GM21423 (cell line): ENCODE data around the gene RPL13A.
A peak's percentile ranks its signal among the peaks of the same experiment; 100 is the strongest.

Experiments used
- ATAC-seq: cut with Tn5 transposase; IDR thresholded peaks from one replicate; pipeline ENCODE4 v1.9.1; 2021; ENCODE audit warnings: mild to moderate bottlenecking, moderate library complexity; ENCODE audit not compliant: unreplicated experiment

The RPL13A gene

DNA sequence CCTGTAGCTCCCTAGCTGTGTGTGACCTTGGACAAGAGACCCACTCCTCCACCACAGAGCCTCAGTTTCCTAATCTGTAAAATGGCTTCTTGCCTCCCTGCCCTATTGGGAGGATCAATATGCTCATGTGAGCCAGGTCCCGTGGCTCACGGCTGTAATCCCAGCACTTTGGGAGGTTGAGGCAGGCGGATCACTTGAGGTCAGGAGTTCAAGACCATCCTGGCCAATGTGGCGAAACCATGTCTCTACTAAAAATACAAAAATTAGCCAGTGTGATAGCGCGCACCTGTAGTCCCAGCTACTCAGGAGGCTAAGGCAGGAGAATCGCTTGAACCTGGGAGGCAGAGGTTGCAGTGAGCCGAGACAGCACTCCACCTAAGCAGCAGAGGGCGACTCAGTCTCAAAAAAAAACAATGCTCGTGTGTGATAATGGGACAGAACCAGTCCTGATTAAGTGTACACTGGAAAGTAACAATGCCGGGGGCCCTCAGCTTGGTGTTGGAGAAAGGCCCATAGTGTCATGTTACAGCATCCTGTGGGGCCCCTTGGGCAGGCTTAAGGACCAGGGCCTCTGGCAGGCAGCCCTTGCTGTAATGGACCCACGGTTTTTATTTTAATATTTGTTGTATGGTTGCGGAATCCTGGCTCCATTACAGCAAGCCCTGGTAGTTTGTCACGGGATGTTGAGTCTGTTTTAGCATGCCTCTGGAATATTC lies 15.6 kb downstream of the RPL13A start:
- ATAC-seq: no peak

DNA sequence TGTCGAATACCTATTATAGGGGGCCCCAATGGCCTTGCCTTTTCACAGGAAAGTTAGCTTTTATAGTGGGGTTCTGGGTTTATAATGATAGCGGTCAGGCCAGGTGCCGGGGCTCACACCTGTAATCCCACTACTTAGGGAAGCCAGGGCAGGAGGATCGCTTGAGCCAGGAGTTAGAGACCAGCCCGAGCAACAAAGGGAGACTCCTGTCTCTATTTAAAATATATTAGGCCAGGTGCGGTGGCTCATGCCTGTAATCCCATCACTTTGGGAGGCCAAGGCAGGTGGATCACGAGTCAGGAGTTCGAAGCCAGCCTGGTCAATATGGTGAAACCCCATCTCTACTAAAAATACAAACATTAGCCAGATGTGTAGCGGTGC lies 16.2 kb downstream of the RPL13A start:
- ATAC-seq: no peak

GRCh38 chr19:49506575-49507105 lies 19.2 kb downstream of the RPL13A start:
- no peak for ATAC-seq

DNA sequence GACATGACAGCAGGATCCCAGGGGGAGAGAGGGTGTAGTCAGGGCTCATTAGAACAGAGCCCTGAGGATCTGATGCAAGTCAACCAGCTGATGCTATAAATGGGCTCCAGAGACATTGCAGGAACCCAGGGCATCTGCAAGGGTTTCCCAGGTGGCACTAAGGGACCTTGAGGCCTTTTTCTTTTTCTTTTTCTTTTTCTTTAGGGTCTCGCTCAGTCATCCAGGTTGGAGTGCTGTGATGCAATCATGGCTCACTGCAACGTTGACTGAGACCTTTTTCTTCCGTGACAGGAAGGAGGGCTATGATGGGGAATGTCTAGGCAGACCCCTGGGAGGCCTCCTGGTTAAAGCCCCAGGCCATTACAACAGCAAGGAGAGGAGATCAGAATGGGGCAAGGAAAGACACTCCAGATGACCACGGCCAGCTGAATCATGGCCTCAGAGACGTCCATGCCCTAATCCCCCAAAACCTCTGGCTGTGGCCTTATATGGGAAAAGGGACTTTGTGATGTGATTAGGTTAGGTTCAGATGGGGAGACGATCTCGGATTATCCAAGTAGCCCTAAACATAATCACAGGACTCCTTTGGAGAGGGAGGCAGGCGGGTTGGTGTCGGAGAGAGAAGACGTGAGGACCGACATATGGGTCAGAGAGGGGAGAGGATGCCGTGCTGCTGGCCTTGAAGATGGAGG lies 20.5 kb downstream of the RPL13A start:
- ATAC-seq: no peak

DNA sequence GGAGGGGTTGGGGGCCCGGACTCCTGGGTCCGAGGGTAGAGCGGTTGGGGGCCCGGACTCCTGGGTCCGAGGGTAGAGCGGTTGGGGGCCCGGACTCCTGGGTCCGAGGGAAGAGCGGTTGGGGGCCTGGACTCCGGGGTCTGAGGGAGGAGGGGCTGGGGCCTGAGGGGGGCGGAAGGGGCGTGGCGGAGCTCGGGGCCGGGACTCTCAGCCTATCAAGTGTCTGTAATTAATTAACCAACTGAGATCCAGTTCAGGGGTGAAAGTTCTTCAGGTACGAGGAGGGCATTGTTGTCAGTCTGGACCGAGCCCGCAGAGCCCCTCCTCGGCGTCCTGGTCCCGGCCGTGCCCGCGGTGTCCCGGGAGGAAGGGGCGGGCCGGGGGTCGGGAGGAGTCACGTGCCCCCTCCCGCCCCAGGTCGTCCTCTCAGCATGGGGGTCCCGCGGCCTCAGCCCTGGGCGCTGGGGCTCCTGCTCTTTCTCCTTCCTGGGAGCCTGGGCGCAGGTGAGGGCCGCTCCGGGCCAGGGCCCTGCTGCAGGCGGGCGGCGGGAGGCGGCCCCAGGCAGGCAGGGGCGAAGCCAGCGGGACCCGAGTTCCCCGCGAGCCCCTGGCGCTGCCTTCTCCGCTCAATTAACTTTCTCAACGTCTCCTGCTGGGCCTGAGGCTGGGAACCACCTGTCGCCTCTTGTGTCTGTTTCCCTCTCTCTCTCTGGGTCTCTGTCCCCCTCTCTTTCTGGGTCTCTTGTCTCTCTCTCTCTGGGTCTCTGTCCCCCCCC lies 25.8 kb downstream of the RPL13A start:
- ATAC-seq: no peak

GRCh38 chr19:49513746-49514118 lies 26.3 kb downstream of the RPL13A start:
- ATAC-seq: no peak

DNA sequence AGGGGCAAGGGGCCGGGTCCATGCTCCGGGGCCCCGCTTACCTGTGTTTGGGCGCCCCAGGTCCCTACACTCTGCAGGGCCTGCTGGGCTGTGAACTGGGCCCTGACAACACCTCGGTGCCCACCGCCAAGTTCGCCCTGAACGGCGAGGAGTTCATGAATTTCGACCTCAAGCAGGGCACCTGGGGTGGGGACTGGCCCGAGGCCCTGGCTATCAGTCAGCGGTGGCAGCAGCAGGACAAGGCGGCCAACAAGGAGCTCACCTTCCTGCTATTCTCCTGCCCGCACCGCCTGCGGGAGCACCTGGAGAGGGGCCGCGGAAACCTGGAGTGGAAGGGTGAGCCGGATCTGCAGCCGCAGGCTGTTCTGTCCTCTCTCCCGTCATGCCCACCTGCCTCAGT lies 26.7 kb downstream of the RPL13A start:
- ATAC-seq: no peak

DNA sequence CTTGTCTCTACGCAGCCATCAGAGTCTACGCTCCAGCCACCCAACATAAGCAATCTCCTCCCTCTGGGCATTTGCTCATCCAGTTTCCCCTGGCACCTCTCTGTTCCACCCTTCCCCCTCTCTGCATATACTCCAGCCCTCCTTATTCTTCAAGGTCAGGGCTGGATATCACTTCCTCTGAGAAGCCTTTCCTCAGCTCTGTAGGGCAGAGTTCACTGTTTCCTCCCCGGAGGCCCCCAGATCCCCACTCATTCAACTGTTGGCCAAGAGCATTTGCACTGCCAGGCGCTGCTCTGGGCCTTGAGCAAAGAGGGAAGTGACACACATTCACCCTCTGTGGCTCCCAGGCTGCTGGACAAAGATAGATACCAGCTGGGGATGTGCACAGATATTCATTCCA lies 28.4 kb downstream of the RPL13A start:
- ATAC-seq: no peak

- ATAC-seq: no peak
Observed at GRCh38 chr19:49518033-49518432, 30.6 kb downstream of the RPL13A start.

GRCh38 chr19:49520705-49521319 lies 33.4 kb downstream of the RPL13A start:
- ATAC-seq: no peak

- no peak for ATAC-seq
Observed at GRCh38 chr19:49524812-49525455, 37.5 kb downstream of the RPL13A start.

- no peak for ATAC-seq
Observed at GRCh38 chr19:49528211-49528771, 40.9 kb downstream of the RPL13A start.

- ATAC-seq: no peak
Observed at GRCh38 chr19:49530708-49531107, 43.3 kb downstream of the RPL13A start.

GRCh38 chr19:49533551-49534488 lies 46.4 kb downstream of the RPL13A start:
- peak; percentile 57 for ATAC-seq

GRCh38 chr19:49534632-49535385 lies 47.4 kb downstream of the RPL13A start:
- no peak for ATAC-seq

DNA sequence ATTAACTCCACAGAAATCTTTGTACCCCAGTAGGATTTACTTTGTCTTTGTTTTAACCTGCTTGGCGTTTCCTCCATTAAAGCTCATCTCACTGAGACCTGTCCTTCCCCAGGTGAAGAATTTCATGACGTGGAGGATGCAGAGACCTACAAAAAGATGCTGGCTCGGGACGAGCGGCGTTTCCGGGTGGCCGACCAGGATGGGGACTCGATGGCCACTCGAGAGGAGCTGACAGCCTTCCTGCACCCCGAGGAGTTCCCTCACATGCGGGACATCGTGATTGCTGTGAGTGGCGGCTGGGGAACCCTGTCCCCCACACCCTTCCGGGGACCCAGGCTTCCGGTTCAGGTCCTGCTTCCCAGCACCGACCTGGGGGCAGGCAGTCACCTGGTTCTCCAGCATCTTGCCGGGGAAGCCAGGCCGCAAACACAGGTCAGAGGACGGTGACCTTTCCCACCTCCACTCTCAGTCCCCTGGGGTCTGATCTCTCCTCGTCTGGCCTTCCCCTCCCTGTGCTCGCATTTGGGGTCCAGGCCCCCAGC lies 49.6 kb downstream of the RPL13A start:
- no peak for ATAC-seq

- no peak for ATAC-seq
Observed at GRCh38 chr19:49538643-49539042, 51.2 kb downstream of the RPL13A start.

DNA sequence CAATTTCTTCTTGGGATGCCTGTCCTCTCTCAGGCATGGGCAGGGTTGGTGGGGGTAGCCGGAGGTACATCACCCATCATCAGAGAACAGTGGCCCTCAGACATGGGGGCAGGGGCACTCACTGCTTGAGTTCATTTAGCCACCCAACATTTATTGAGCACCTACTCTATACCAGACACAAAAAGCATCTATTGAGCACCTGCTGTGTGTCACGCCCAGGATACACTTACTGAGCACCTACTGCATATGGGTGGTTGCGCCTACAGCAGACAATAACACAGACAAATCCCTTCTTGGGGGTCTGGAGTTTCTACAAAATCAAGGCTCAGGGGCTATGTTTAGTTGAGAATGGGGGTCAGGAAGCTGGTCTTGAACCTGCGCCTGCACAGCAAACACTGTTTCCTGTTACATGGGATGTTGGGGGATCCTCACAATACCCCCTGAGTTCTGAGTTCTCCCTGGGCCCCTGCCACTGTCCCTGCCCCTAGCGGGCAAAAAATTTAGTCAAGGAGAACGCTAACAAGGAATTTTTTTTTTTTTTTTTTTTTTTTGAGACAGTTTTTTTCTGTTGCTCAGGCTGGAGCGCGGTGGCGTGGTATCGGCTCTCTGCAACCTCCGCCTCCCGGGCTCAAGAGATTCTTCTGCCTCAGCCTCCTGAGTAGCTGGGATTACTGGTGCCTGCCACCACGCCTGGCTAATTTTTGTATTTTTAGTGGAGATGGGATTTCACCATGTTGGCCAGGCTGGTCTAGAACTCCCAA lies 52.0 kb downstream of the RPL13A start:
- ATAC-seq: no peak
